Umbilical cord (tissue), 2 donors: ENCODE measurements around the gene SCAI. TPM values are rescaled to one million over a fixed set of nuclear protein-coding genes. Genes with fewer than 3 reads are reported as not detected.
"Not testable (repeated sequence)": the region's sequence is repeated elsewhere in the genome, so short reads cannot be mapped to it uniquely, and the experiment has no call there.

Experiments
- DNase-seq: peaks from one replicate; pipeline ENCODE4 v3.0.0-alpha.2; 2015; ENCODE audit warnings: low spot score
- total RNA-seq: library from RNA; depleted of rRNA; stranded (reverse); fragments of >200 nt; gene quantifications from one replicate; pipeline ENCODE4 v1.2.3, GENCODE V29; 2014; ENCODE audit warnings: low replicate concordance; ENCODE audit not compliant: insufficient read depth

SCAI gene
- total RNA-seq, 1 donor from 2014 or later: 42.6 TPM

- no peak for DNase-seq
Observed at GRCh38 chr9:125038166-125038565, 105.2 kb downstream of the SCAI start.

- DNase-seq: no peak
Observed at GRCh38 chr9:125028041-125028440, 115.3 kb downstream of the SCAI start.

- DNase-seq: no peak
Observed at GRCh38 chr9:125024917-125025316, 118.4 kb downstream of the SCAI start.

- no peak for DNase-seq
Observed at GRCh38 chr9:125021069-125021468, 122.3 kb downstream of the SCAI start.

- DNase-seq: not testable (repeated sequence)
Observed at GRCh38 chr9:125015655-125016054, 127.7 kb downstream of the SCAI start.

- not testable (repeated sequence) for DNase-seq
Observed at GRCh38 chr9:125012013-125012412, 131.3 kb downstream of the SCAI start.

GRCh38 chr9:125008599-125008998 lies 134.7 kb downstream of the SCAI start:
- no peak for DNase-seq

- no peak for DNase-seq
Observed at GRCh38 chr9:125003332-125003731, 140.0 kb downstream of the SCAI start.

GRCh38 chr9:124983698-124984097 lies 159.6 kb downstream of the SCAI start:
- DNase-seq: no peak

- no peak for DNase-seq
Observed at GRCh38 chr9:124980431-124980830, 162.9 kb downstream of the SCAI start.

GRCh38 chr9:124975131-124975530 lies 168.2 kb downstream of the SCAI start:
- DNase-seq: no peak

- DNase-seq: no peak
Observed at GRCh38 chr9:124973807-124974206, 169.5 kb downstream of the SCAI start.

GRCh38 chr9:124972241-124972770 lies 171.0 kb downstream of the SCAI start:
- DNase-seq: no peak

- no peak for DNase-seq
Observed at GRCh38 chr9:124969401-124969800, 173.9 kb downstream of the SCAI start.

- DNase-seq: no peak
Observed at GRCh38 chr9:124968238-124968637, 175.1 kb downstream of the SCAI start.

- DNase-seq: not testable (repeated sequence)
Observed at GRCh38 chr9:124965775-124966568, 177.4 kb downstream of the SCAI start.

GRCh38 chr9:124964604-124965003 lies 178.7 kb downstream of the SCAI start:
- DNase-seq: no peak

GRCh38 chr9:124964056-124964455 lies 179.3 kb downstream of the SCAI start:
- DNase-seq: no peak

- DNase-seq: no peak
Observed at GRCh38 chr9:124960409-124960752, 182.9 kb downstream of the SCAI start.

GRCh38 chr9:124959671-124960408 lies 183.5 kb downstream of the SCAI start:
- DNase-seq: not testable (repeated sequence)

GRCh38 chr9:124954255-124954654 lies 189.1 kb downstream of the SCAI start:
- DNase-seq: no peak

GRCh38 chr9:124950050-124950718 lies 193.1 kb downstream of the SCAI start:
- no peak for DNase-seq
